Measurements from ENCODE around the gene LAGE3. TPM values are rescaled to one million over a fixed set of nuclear protein-coding genes. Genes with fewer than 3 reads are reported as not detected.

LAGE3 gene
- total and polyA plus RNA-seq, 9 donors, result 2.7 to 39.3 (median 22.9) TPM

DNA sequence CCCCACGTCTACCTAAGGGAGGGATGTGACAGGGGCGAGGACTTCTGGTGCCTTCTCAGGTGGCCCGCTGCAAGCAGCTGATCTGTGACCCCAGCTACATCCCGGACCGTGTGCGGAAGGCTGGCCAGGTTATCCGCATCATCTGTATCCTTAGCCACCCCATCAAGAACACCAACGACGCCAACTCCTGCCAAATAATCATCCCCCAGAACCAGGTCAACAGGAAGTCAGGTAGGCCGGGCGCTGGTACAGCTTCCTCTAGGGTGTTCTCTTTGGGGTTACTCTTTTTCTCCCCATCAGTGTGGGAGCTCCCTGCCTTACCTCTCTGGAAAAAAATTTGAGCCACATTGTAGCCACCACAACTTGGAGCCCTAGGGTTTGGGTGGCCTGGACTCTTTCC is 37.5 kb downstream of the LAGE3 start:
- H3K4me1 ChIP-seq (ENCODE audit: insufficient read depth), result peaks cover 6% of the 10 kb centered on the region
- DNase-seq, result no peak
- H3K27ac ChIP-seq, result no peak overlapping the region
- no peaks in the 10 kb centered on the region for H3K36me3 ChIP-seq
- TF ChIP-seq EP300 (IDR thresholded peaks at IDR 0.05) (no peak), POLR2A (IDR thresholded peaks at IDR 0.05) (no peak), CTCF (IDR thresholded peaks at IDR 0.05) (no peak)
- intact Hi-C loops (cut with DNase I), result no loop called here
- H3K4me3 ChIP-seq, result no peak overlapping the region
- H3K9me3 ChIP-seq, result no peaks in the 10 kb centered on the region
- H3K27me3 ChIP-seq, result no peaks in the 10 kb centered on the region
- WGBS, 3 donors, result 86 to 91% (median 86%) methylated on average over 11 of the region's 11 CpGs

DNA sequence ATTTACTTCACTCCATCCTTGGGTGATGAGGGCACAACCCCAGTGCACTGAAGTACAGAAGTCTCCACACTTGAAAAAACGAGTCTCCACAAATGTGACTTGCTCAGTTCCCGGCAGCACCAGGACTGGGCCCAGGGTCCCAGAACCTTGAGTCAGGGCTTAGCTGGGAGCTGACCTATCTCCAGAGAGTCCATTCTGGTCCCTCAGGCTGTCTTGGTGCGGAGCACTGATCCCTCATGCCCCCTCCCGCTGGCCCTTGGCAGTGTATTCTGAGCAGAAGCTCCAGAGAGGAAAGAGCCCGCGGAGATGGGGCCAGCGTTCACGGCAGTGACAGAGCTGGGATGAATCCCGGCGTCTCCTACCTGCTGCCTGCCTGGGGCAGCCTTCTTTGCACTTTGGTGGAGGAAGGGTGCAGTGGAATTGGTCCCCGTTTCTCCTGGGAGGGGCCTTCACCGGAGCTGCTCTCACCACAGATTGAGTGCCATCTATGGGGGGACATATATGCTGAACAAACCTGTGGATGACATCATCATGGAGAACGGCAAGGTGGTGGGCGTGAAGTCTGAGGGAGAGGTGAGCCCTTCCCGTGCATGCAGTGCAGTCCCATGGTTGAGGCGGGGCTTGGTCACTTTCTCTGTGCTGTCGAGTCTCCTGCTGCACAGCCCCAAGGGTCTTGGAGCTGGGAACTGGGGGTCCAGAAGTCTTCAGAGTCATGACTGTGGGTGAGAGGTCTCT is 38.3 kb downstream of the LAGE3 start:
- H3K4me1 ChIP-seq (ENCODE audit: insufficient read depth), result peaks cover 6% of the 10 kb centered on the region
- intact Hi-C loops (cut with DNase I), result no loop called here
- 80 to 83% (median 83%) methylated on average over 17 of the region's 17 CpGs for WGBS, 3 donors

GRCh38 chrX:154439841-154440240 is 39.2 kb downstream of the LAGE3 start:
- Histone ChIP-seq H3K4me1 (ENCODE audit: insufficient read depth) (peaks cover 6% of the 10 kb centered on the region), H3K27ac (no peak overlapping the region), H3K4me3 (no peak overlapping the region), H3K36me3 (no peaks in the 10 kb centered on the region), H3K27me3 (no peaks in the 10 kb centered on the region), H3K9me3 (no peaks in the 10 kb centered on the region)
- no peak for DNase-seq
- 85 to 92% (median 88%) methylated on average over 18 of the region's 18 CpGs for WGBS, 3 donors
- TF ChIP-seq CTCF (IDR thresholded peaks at IDR 0.05) (no peak), EP300 (IDR thresholded peaks at IDR 0.05) (no peak), POLR2A (IDR thresholded peaks at IDR 0.05) (no peak)
- intact Hi-C loops (cut with DNase I), result no loop called here

More for the DNA sequence above, 38.3 kb downstream of the LAGE3 start:
- Histone ChIP-seq H3K27ac (no peak overlapping the region), H3K4me3 (no peak overlapping the region), H3K36me3 (no peaks in the 10 kb centered on the region), H3K27me3 (no peaks in the 10 kb centered on the region), H3K9me3 (no peaks in the 10 kb centered on the region)
- TF ChIP-seq EP300 (IDR thresholded peaks at IDR 0.05) (no peak), CTCF (IDR thresholded peaks at IDR 0.05) (no peak), POLR2A (IDR thresholded peaks at IDR 0.05) (no peak)
- no peak for DNase-seq

DNA sequence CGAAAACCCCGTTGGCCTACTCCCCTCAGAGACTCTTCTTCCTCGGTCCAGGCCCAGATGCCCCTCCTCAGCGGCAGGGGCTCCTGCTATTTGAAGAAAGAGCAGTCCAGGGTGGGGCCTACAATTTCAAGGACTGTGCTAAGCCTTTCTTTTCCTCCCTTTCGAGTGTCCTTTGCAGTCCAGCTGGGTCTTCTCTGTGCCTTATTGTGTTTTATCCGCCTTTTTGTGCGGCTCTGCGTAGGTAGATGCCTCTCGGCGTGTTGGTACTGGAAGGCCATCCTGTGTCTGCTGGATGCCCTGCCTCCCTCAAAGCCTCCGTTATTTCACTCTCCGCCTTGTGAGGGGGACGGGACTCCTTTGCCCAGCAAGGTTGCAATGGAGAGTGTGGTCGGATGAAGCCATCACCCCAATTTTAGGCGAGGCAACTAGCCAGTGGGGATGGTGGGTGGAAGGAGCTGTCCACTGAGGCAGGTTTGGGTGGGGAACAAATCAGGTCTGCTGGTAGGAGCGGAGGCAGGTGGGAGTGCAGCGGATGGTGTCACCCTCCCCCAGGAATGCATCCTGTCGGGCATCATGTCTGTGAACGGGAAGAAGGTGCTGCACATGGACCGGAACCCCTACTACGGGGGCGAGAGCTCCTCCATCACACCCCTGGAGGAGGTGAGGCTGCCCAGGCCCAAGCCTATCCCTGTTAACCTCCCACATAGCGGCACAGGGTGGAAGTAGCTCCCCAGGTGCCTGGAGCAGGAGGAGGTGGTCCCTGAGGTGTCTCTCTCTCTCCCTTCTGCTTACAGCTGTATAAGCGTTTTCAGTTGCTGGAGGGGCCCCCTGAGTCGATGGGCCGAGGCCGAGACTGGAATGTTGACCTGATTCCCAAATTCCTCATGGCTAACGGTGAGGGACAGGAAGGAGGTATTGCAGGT is 40.8 kb downstream of the LAGE3 start:
- no peaks in the 10 kb centered on the region for H3K27me3 ChIP-seq

More for the DNA sequence above, 40.8 kb downstream of the LAGE3 start:
- no peak for DNase-seq
- Histone ChIP-seq H3K4me3 (peak overlapping the region; percentile 64), H3K27ac (peak overlapping the region in 1 of 2 donors; percentile 91), H3K9me3 (no peaks in the 10 kb centered on the region), H3K36me3 (no peaks in the 10 kb centered on the region), H3K4me1 (ENCODE audit: insufficient read depth) (peaks cover 6% of the 10 kb centered on the region)
- TF ChIP-seq EP300 (IDR thresholded peaks at IDR 0.05) (no peak), POLR2A (IDR thresholded peaks at IDR 0.05) (no peak), CTCF (IDR thresholded peaks at IDR 0.05) (no peak)
- intact Hi-C loops (cut with DNase I), result no loop called here
- 46 to 54% (median 52%) methylated on average over 28 of the region's 28 CpGs for WGBS, 3 donors

Data from ovary (tissue), 9 donors.